ENCODE measurements around the gene ZNRF2.
"Not testable (repeated sequence)": the region's sequence is repeated elsewhere in the genome, so short reads cannot be mapped to it uniquely, and the experiment has no call there.

Gene ZNRF2

DNA sequence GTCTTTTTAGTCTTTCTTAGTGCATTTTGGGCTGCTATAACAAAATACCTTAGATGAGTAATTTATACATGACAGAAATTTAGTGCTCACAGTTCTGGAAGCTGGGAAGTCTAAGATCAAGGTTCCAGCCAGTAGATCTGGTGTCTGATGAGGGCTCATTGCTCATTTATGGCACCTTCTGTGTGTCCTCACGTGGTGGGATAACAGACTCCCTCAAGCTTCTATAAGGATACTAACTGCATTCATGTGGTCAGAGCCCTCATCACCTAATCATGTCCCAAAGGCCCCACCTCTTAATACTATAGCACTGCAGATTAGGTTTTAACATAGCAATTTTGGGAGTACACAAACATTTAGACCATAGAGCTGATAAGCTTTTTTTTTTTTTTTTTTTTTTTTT is 80.4 kb downstream of the ZNRF2 start:
- no peaks in the 10 kb centered on the region for H3K36me3 ChIP-seq (ENCODE audit: control insufficient read depth, insufficient read depth, low read length)
- H3K4me1 ChIP-seq (ENCODE audit: control insufficient read depth, insufficient read depth, low read length) = no peaks in the 10 kb centered on the region
- no peak overlapping the region for H3K27ac ChIP-seq (ENCODE audit: low read depth, low read length)
- H3K27me3 ChIP-seq (ENCODE audit: control insufficient read depth, insufficient read depth, low read length) = no peaks in the 10 kb centered on the region
- H3K4me3 ChIP-seq (ENCODE audit: low read length) = no peak overlapping the region
- no peak overlapping the region for H3K9ac ChIP-seq (ENCODE audit: low read length)

DNA sequence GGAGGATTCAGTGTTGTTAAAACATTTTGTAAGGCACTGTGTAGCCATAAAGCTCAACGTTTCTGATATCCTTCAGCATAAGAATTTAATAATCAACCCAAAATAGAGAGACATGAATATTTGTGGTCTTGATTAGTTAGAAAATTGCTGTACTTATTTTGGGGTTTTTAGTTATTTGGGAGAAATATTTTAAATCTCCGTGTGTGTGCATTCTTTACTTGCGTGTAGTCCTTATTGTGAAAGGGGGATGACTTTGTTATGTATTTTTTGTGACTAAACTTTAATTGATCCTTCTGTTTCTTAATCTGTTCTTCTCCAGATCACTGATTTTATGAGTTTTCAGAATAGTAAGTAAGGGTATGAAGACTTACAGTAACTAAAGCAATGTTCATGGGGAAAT is 81.2 kb downstream of the ZNRF2 start:
- H3K36me3 ChIP-seq (ENCODE audit: control insufficient read depth, insufficient read depth, low read length) = no peaks in the 10 kb centered on the region
- H3K9ac ChIP-seq (ENCODE audit: low read length) = no peak overlapping the region
- H3K27ac ChIP-seq (ENCODE audit: low read depth, low read length) = no peak overlapping the region

DNA sequence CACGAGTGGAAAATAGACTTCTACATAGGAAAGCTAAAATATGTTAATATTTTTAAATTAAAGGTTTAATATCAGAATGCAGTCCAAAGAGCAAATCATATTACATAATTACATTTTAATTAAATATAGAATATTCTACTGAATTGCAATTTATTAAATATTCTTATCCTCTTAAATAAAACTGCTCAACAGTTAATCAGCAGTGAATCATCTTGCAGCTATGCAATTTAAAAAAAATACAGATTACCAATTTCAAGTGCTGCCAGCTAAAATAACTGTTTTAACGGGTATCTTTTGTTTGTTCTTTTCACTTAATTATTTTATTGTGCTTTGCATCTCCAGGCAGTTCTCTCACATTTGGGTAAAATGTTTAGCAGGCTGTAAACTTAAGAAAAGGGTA is 82.2 kb downstream of the ZNRF2 start:
- Histone ChIP-seq H3K27ac (ENCODE audit: low read depth, low read length) (no peak overlapping the region), H3K27me3 (ENCODE audit: control insufficient read depth, insufficient read depth, low read length) (no peaks in the 10 kb centered on the region), H3K9ac (ENCODE audit: low read length) (no peak overlapping the region), H3K36me3 (ENCODE audit: control insufficient read depth, insufficient read depth, low read length) (no peaks in the 10 kb centered on the region), H3K4me1 (ENCODE audit: control insufficient read depth, insufficient read depth, low read length) (no peaks in the 10 kb centered on the region), H3K4me3 (ENCODE audit: low read length) (no peak overlapping the region)

More for the DNA sequence above, 81.2 kb downstream of the ZNRF2 start:
- no peak overlapping the region for H3K4me3 ChIP-seq (ENCODE audit: low read length)
- H3K4me1 ChIP-seq (ENCODE audit: control insufficient read depth, insufficient read depth, low read length) = no peaks in the 10 kb centered on the region
- H3K27me3 ChIP-seq (ENCODE audit: control insufficient read depth, insufficient read depth, low read length) = no peaks in the 10 kb centered on the region

GRCh38 chr7:30367561-30367960 is 83.2 kb downstream of the ZNRF2 start:
- no peaks in the 10 kb centered on the region for H3K4me1 ChIP-seq (ENCODE audit: control insufficient read depth, insufficient read depth, low read length)
- H3K27me3 ChIP-seq (ENCODE audit: control insufficient read depth, insufficient read depth, low read length) = no peaks in the 10 kb centered on the region
- no peak overlapping the region for H3K4me3 ChIP-seq (ENCODE audit: low read length)
- H3K36me3 ChIP-seq (ENCODE audit: control insufficient read depth, insufficient read depth, low read length) = no peaks in the 10 kb centered on the region
- no peak overlapping the region for H3K9ac ChIP-seq (ENCODE audit: low read length)
- H3K27ac ChIP-seq (ENCODE audit: low read depth, low read length) = no peak overlapping the region

GRCh38 chr7:30369879-30370278 is 85.5 kb downstream of the ZNRF2 start:
- Histone ChIP-seq H3K36me3 (ENCODE audit: control insufficient read depth, insufficient read depth, low read length) (no peaks in the 10 kb centered on the region), H3K9ac (ENCODE audit: low read length) (no peak overlapping the region), H3K27me3 (ENCODE audit: control insufficient read depth, insufficient read depth, low read length) (no peaks in the 10 kb centered on the region), H3K4me1 (ENCODE audit: control insufficient read depth, insufficient read depth, low read length) (no peaks in the 10 kb centered on the region), H3K4me3 (ENCODE audit: low read length) (no peak overlapping the region), H3K27ac (ENCODE audit: low read depth, low read length) (no peak overlapping the region)

GRCh38 chr7:30371321-30371720 is 86.9 kb downstream of the ZNRF2 start:
- no peak overlapping the region for H3K27ac ChIP-seq (ENCODE audit: low read depth, low read length)
- no peaks in the 10 kb centered on the region for H3K4me1 ChIP-seq (ENCODE audit: control insufficient read depth, insufficient read depth, low read length)
- no peaks in the 10 kb centered on the region for H3K36me3 ChIP-seq (ENCODE audit: control insufficient read depth, insufficient read depth, low read length)
- no peak overlapping the region for H3K9ac ChIP-seq (ENCODE audit: low read length)
- H3K27me3 ChIP-seq (ENCODE audit: control insufficient read depth, insufficient read depth, low read length) = no peaks in the 10 kb centered on the region
- H3K4me3 ChIP-seq (ENCODE audit: low read length) = no peak overlapping the region

GRCh38 chr7:30378275-30378674 is 93.9 kb downstream of the ZNRF2 start:
- Histone ChIP-seq H3K27ac (ENCODE audit: low read depth, low read length) (no peak overlapping the region), H3K4me3 (ENCODE audit: low read length) (no peak overlapping the region), H3K4me1 (ENCODE audit: control insufficient read depth, insufficient read depth, low read length) (no peaks in the 10 kb centered on the region), H3K9ac (ENCODE audit: low read length) (no peak overlapping the region), H3K27me3 (ENCODE audit: control insufficient read depth, insufficient read depth, low read length) (no peaks in the 10 kb centered on the region), H3K36me3 (ENCODE audit: control insufficient read depth, insufficient read depth, low read length) (no peaks in the 10 kb centered on the region)

DNA sequence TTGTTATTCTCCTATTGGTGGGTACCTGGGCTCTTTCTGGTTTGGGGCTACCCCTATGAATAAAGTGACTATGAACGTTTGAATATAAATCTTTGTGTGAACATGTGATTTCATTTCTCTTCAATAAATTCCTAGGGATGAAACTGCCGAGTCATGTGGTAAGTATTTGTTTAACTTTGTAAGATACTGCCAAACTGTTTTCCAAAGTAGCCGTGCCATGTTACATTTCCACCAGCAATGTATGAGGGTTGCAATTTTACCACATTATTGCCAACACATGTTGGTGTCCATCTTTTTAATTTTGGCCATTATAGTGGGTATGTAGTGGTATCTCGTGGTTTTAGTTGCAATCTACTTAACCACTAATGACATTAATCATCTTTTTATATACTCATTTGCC is 94.7 kb downstream of the ZNRF2 start:
- no peak overlapping the region for H3K9ac ChIP-seq (ENCODE audit: low read length)
- H3K27ac ChIP-seq (ENCODE audit: low read depth, low read length) = no peak overlapping the region
- no peaks in the 10 kb centered on the region for H3K4me1 ChIP-seq (ENCODE audit: control insufficient read depth, insufficient read depth, low read length)
- no peaks in the 10 kb centered on the region for H3K27me3 ChIP-seq (ENCODE audit: control insufficient read depth, insufficient read depth, low read length)
- no peak overlapping the region for H3K4me3 ChIP-seq (ENCODE audit: low read length)
- H3K36me3 ChIP-seq (ENCODE audit: control insufficient read depth, insufficient read depth, low read length) = no peaks in the 10 kb centered on the region

DNA sequence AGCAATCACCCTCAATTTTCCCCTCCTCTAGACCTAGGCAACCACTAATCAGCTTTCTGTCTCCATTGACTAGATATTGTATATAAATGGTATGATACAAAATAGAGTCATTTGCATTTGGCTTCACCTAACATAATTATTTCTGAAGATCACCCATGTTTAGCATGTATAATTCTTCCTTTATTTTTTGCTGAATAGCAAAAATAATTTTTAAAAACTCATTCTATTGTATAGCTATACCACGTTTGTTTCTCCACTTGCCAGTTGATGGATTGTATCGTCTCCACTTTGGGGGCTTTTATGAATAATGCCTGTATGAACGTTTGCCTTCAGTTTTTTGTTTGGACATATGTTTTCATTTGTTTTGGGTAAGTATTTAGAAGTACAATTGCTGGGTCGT is 95.3 kb downstream of the ZNRF2 start:
- Histone ChIP-seq H3K4me1 (ENCODE audit: control insufficient read depth, insufficient read depth, low read length) (no peaks in the 10 kb centered on the region), H3K4me3 (ENCODE audit: low read length) (no peak overlapping the region), H3K9ac (ENCODE audit: low read length) (no peak overlapping the region), H3K27ac (ENCODE audit: low read depth, low read length) (no peak overlapping the region), H3K27me3 (ENCODE audit: control insufficient read depth, insufficient read depth, low read length) (no peaks in the 10 kb centered on the region), H3K36me3 (ENCODE audit: control insufficient read depth, insufficient read depth, low read length) (no peaks in the 10 kb centered on the region)

DNA sequence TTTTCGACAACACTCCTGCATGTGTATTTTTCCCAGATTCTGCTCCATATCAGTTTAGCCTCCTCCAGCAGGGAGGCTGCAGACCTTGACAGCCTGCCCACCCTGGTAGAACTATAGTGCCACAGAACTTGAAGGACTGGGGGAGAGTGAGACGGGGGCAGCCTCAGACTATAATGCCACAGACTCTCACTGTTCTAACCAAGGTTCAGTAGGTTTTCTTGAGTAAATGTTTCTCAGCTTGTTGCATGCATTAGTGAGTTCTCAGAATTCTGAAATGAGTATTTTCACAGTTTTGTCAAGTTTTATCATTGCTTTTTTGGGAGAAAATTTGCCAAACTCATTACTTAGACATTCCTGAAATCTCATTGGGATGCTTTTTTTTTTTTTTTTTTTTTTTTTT is 95.9 kb downstream of the ZNRF2 start:
- Histone ChIP-seq H3K27me3 (ENCODE audit: control insufficient read depth, insufficient read depth, low read length) (no peaks in the 10 kb centered on the region), H3K27ac (ENCODE audit: low read depth, low read length) (no peak overlapping the region), H3K4me1 (ENCODE audit: control insufficient read depth, insufficient read depth, low read length) (no peaks in the 10 kb centered on the region), H3K4me3 (ENCODE audit: low read length) (no peak overlapping the region), H3K36me3 (ENCODE audit: control insufficient read depth, insufficient read depth, low read length) (no peaks in the 10 kb centered on the region), H3K9ac (ENCODE audit: low read length) (no peak overlapping the region)

DNA sequence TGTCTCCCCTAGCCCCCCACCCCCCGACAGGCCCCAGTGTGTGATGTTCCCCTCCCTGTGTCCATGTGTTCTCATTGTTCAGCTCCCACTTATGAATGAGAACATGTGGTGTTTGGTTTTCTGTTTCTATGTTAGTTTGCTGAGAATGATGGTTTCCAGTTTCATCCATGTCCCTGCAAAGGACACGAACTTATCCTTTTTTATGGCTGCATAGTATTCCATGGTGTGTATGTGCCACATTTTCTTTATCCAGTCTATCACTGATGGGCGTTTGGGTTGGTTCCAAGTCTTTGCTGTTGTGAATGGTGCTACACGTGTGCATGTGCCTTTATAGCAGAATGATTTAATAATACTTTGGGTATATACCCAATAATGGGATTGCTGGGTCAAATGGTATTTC is 96.4 kb downstream of the ZNRF2 start:
- H3K4me1 ChIP-seq (ENCODE audit: control insufficient read depth, insufficient read depth, low read length); H3K4me3 ChIP-seq (ENCODE audit: low read length); H3K27me3 ChIP-seq (ENCODE audit: control insufficient read depth, insufficient read depth, low read length); H3K9ac ChIP-seq (ENCODE audit: low read length); H3K36me3 ChIP-seq (ENCODE audit: control insufficient read depth, insufficient read depth, low read length); H3K27ac ChIP-seq (ENCODE audit: low read depth, low read length): not testable (repeated sequence)

DNA sequence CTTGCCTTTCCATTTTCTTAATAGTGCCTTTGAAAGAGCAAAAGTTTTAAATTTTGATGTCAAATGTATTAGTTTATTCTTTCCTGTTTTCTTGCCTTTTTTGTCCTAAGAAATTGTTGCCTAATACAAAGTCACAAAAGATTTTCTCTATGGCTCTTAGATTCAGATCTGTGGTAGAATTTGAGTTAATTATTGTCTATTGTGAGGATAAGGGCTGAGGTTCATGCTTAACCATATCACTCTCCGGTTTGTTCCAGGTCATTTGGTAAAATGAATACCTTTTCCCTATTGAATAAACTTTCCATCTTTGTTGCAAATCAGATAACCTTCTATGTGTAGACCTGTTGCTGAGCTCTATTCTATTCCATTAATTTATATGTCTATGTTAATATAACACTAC is 98.2 kb downstream of the ZNRF2 start:
- Histone ChIP-seq H3K4me3 (ENCODE audit: low read length) (no peak overlapping the region), H3K4me1 (ENCODE audit: control insufficient read depth, insufficient read depth, low read length) (no peaks in the 10 kb centered on the region), H3K27ac (ENCODE audit: low read depth, low read length) (no peak overlapping the region), H3K27me3 (ENCODE audit: control insufficient read depth, insufficient read depth, low read length) (no peaks in the 10 kb centered on the region), H3K9ac (ENCODE audit: low read length) (no peak overlapping the region), H3K36me3 (ENCODE audit: control insufficient read depth, insufficient read depth, low read length) (no peaks in the 10 kb centered on the region)

GRCh38 chr7:30389791-30390190 is 105.4 kb downstream of the ZNRF2 start:
- Histone ChIP-seq H3K4me1 (ENCODE audit: control insufficient read depth, insufficient read depth, low read length) (no peaks in the 10 kb centered on the region), H3K4me3 (ENCODE audit: low read length) (no peak overlapping the region), H3K27me3 (ENCODE audit: control insufficient read depth, insufficient read depth, low read length) (no peaks in the 10 kb centered on the region), H3K27ac (ENCODE audit: low read depth, low read length) (no peak overlapping the region), H3K36me3 (ENCODE audit: control insufficient read depth, insufficient read depth, low read length) (no peaks in the 10 kb centered on the region), H3K9ac (ENCODE audit: low read length) (no peak overlapping the region)
